ENCODE data around the gene CTXN3.

Gene CTXN3

DNA sequence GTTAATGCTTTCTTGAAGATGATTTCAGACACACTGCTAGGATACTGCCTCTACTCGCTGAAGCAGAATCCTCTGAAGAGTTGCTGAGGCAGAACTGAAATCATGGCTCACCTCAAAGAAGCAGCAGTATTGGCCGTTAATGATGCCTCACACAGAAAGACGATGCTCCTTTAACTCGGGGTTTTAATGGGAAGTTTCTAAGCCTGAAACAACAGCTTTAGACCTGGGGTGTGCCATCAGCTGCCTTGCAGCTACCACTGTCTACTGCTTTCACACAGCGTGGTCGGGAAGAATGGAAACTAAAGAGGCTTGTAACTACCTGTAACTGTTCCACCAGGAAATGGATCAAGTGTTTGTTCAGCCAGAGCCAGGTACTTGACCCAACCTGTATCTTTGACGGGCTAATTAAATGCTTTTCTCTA lies at the start of gene CTXN3:
CTXN3 (plus strand) TSS at position 65 of the 422 bp plus-strand sequence. CDS start 8,440 bp downstream, outside the sequence.
- peak; percentile 77 for DNase-seq

DNA sequence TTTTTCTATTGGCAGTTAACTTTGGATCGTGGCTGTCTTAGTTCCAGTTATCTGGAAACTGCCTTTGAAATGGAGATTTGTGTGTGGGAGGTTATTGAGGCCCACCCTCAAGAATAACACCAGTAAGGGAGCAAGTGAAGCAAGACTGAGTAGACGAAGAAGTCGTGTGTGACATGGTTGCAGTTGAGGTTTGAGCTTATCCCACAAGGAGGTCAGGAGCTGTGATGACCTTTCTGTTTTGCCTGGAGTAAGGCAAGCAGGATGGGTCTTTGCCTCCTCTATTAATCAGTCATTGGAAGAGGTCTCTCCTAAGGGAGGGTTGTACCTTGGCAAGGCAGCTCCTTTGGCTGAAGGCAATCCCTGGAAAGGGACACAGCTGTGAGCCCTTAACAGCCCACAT lies 49.6 kb upstream of the CTXN3 start:
- DNase-seq = no peak

GRCh38 chr5:127599847-127600246 lies 49.0 kb upstream of the CTXN3 start:
- DNase-seq = no peak

GRCh38 chr5:127601111-127601510 lies 47.8 kb upstream of the CTXN3 start:
- DNase-seq = no peak

GRCh38 chr5:127601601-127602000 lies 47.3 kb upstream of the CTXN3 start:
- no peak for DNase-seq

GRCh38 chr5:127602481-127602880 lies 46.4 kb upstream of the CTXN3 start:
- no peak for DNase-seq

GRCh38 chr5:127602896-127603844 lies 45.7 kb upstream of the CTXN3 start:
- no peak for DNase-seq

- no peak for DNase-seq
Measured at GRCh38 chr5:127608077-127608660, 40.7 kb upstream of the CTXN3 start.

DNA sequence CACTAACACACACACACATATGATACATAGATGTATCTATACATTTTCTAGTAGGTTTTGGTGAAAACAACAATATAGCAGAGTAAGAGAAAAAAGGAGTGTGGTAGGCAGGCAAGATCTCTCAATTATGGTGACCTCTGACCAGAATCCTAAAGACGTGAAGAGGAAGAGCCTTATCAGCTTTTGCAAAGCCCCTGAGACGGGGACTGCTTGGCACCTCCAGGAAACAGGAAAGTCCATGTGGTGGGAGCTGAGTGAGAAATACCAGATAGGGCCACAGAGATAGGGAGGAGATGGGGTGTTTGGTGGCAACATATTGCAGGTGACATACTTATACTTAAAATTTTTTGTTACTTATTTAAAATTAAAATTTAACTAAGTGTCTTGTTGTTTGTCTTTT lies 39.9 kb upstream of the CTXN3 start:
- DNase-seq = no peak

DNA sequence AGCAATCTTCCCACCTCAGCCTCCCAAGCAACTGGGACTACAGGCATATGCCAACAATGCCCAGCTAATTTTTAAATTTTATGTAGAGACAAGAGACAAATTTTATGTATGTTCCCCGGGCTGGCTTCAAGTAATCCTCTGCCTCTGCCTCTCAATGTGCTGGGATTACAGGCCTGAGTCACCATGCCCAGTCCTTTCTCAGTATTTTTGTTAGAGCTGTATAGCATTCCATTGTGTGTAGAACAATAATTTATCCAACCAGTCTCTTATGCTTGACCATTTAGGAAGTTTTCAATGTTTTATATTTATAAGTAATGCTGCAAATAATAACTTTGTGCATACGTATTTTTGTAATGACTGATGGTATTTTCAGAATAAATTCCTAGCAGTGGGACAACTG lies 38.9 kb upstream of the CTXN3 start:
- DNase-seq = no peak

- no peak for DNase-seq
Measured at GRCh38 chr5:127612441-127613141, 36.3 kb upstream of the CTXN3 start.

- no peak for DNase-seq
Measured at GRCh38 chr5:127615916-127616315, 33.0 kb upstream of the CTXN3 start.

DNA sequence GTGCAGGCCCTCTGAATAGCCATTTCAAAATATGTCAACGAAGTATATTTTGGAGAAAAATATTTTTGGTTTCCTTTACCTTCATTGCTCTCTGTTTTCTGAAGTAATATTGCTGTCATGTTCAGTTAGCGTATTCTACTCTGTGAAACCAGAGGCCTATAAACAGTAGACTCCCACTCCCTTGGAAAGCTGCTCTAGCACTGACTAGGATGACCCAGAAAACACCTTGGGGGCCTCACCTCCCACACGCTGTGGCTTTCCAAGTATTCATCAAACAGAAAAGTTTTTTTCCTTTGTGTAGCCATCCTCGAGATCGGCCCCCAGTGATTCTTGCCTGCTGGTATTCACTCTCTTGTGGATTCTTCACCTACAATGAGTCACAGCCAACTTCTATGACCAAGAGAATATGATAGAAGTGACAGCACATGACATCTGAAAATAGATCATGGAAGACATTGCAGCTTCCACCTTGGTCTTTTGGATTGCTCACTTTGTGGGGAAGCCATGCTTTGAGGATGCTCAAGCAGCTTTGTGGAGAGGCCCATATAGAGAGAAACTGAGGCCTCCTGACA lies 28.9 kb upstream of the CTXN3 start:
- no peak for DNase-seq

GRCh38 chr5:127621601-127622325 lies 27.1 kb upstream of the CTXN3 start:
- DNase-seq = no peak

DNA sequence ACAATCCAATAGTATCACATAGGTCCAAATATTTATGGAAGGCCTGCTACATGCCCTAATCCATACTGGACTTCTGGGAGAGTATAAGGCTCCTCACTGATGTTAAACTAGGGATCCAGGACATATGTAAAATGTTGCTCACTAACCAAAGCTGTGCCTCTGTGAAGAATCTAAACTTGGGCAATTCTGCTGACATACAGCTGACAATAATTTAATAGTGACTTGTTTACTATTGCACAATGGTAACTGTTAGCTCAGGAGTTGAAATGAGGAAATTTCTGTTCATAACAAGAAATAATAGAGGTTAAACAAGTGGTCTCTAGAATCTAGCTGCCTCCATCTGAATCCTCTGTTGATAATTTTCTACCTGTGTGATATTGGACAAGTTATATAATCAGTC lies 14.9 kb upstream of the CTXN3 start:
- no peak for DNase-seq

GRCh38 chr5:127639828-127640227 lies 9.1 kb upstream of the CTXN3 start:
- no peak for DNase-seq

DNA sequence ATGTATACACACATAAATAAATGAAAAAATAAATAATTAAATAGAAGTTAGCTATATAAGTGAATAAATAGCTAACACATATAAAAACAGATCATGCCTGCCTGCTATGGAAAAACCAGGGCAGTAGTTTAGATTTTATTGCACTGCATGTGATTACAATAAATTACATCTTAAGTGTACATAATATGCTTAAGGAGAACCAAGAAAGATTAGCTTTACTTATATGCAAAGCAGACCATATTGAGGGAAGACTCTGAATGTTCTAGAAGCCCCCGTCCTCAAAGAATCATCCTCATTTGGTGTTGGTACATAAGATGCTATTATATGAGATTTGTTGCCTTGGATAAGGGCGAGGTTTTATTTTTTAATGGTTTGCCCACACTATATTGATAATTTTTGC lies 5.9 kb upstream of the CTXN3 start:
- no peak for DNase-seq

DNA sequence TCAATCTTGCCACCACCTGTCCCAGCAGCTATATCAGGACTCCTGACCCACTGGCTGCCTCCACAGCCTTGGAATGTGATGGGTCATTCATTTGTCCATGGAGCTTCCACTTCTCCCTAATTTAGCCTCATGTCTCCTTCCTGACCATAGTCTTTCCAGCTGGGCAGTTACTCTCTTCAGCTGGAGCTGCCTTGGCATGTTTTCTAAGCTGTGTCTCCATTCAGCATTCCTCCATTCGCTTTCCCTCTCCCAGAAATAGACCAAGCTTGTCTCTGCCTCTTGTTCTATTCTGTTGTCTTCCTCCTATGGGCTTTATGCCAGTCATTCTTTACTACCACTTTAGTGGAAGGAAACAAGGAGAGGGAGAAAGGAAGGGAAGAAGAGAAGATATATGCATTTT lies 5.3 kb upstream of the CTXN3 start:
- DNase-seq = no peak

DNA sequence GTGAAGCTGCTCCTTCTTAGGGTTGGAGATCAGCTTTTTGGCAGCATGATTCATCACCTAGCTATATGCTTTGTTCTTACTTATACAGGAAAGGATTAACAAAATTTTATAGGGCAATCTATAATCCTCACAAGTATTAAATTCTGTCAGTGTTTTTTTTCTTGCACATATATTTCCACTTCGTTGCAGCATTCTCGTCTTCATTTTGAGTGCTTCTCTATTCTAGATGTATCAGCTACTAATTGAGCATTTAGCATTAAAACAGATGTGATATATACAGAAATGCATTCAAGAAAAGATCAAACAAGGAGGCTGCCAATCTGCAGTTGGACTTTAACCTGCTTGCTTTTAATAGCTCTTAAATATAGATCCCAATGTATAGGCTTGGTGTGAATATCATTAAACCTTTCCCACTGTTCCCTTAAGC lies 3.6 kb upstream of the CTXN3 start:
- DNase-seq = peak; percentile 67

DNA sequence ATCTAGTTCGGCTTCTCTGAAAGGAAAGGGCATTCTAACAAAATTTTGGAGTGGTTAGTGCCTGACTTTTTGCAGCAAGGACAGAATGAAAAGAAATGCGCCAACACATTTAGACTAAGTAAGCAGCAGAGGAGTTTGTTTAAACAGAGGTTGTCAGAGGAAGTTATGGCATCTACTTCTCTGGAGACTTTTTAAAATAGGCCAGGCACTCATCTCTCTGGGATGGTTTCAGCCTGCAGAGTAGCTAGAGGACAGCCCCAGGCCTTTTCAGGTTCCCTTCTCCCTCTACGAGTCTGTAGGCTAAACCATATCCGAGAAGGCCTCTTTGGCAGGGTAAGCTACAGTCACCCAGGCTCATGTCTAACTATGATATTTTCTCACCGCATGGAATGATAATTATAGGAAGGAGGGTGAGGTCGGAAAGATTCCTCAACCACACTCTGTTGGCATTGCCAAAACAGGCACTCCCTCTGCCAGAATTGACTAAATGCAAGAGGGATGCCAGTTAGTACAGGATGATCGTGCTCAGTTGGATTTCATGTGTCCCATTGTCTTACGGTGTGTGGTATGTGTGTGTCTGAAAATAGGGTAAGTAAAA lies 1.4 kb upstream of the CTXN3 start:
- no peak for DNase-seq

- peak; percentile 26 for DNase-seq
Measured at GRCh38 chr5:127650022-127650421, 1.1 kb downstream of the CTXN3 start.

GRCh38 chr5:127650649-127651048 lies 1.8 kb downstream of the CTXN3 start:
- no peak for DNase-seq

All from NCI-H69 (cell line).